HepG2 (cell line): ENCODE results near the gene SNAI3. TPM values are rescaled to one million over a fixed set of nuclear protein-coding genes. Genes with fewer than 3 reads are reported as not detected.

Experiments used
- CBX5 ChIP-seq: sonication (generic); formaldehyde crosslinking; IDR thresholded peaks from 2 replicates; pipeline ENCODE4 v1.4.0; 2020; ENCODE audit warnings: missing genetic modification reagents, borderline replicate concordance
- IRX3 ChIP-seq: sonication (generic); formaldehyde crosslinking; IDR thresholded peaks from 2 replicates; pipeline ENCODE4 v1.8.1; 2023; ENCODE audit warnings: mild to moderate bottlenecking, low read depth, missing genetic modification reagents, borderline replicate concordance
- PAX8 ChIP-seq: sonication (generic); formaldehyde crosslinking; IDR thresholded peaks from 2 replicates; pipeline ENCODE4 v1.8.0; 2022; ENCODE audit warnings: mild to moderate bottlenecking, missing genetic modification reagents, borderline replicate concordance
- ZFP90 ChIP-seq: sonication (generic); formaldehyde crosslinking; IDR thresholded peaks from 2 replicates; pipeline ENCODE4 v1.8.0; 2022; ENCODE audit warnings: missing genetic modification reagents, mild to moderate bottlenecking, inconsistent platforms, borderline replicate concordance
- ZIK1 ChIP-seq: sonication (generic); formaldehyde crosslinking; IDR thresholded peaks from 2 replicates; pipeline ENCODE4 v1.5.0; 2020; ENCODE audit warnings: mild to moderate bottlenecking, low read depth, missing genetic modification reagents, borderline replicate concordance
- ZNF615 ChIP-seq: sonication (generic); formaldehyde crosslinking; IDR thresholded peaks from 2 replicates; pipeline ENCODE4 v1.5.0; 2020; ENCODE audit warnings: mild to moderate bottlenecking, missing genetic modification reagents, borderline replicate concordance
- ZSCAN25 ChIP-seq: sonication (generic); formaldehyde crosslinking; IDR thresholded peaks from 2 replicates; pipeline ENCODE4 v1.8.0; 2022; ENCODE audit warnings: mild to moderate bottlenecking, missing genetic modification reagents
- polyA plus RNA-seq, 8 experiments: library from polyadenylated mRNA; depleted of rRNA in 3 of 8; stranded (reverse) in 7 of 8; unstranded in 1 of 8; fragments of >200 nt; fragmentation: Illumina TruSeq in 4 of 8; extraction: Trizol in 4 of 8; gene quantifications; 2 replicates each; pipeline versions ENCODE4 v1.2.1 to v1.2.3, GENCODE V29; 2011 to 2016; ENCODE audit warnings: low read depth in 4 of 8, missing spikeins in 1 of 8, mixed read lengths in 1 of 8; ENCODE audit not compliant: insufficient read depth in 1 of 8
- total RNA-seq, 5 experiments: library from RNA; depleted of rRNA; stranded (reverse); fragments of >200 nt; fragmentation: Illumina TruSeq; extraction: Trizol; gene quantifications; 2 replicates each; pipeline ENCODE4 v1.2.3, GENCODE V29; 2016; ENCODE audit warnings: low read depth in 1 of 5
- TF ChIP-seq, protein P1 (sequence below): sonication (generic); formaldehyde crosslinking; IDR thresholded peaks from 2 replicates; pipeline ENCODE4 v1.5.0; 2020; ENCODE audit warnings: mild to moderate bottlenecking, missing genetic modification reagents, borderline replicate concordance
- TF ChIP-seq, protein P2 (sequence below): sonication (generic); formaldehyde crosslinking; IDR thresholded peaks from 2 replicates; pipeline ENCODE4 v1.4.0; 2020; ENCODE audit warnings: mild to moderate bottlenecking, missing genetic modification reagents
- TF ChIP-seq, protein P3 (sequence below): sonication (generic); formaldehyde crosslinking; IDR thresholded peaks from 2 replicates; pipeline ENCODE4 v1.4.0; 2020; ENCODE audit warnings: mild to moderate bottlenecking, missing genetic modification reagents
- TF ChIP-seq, protein P4 (sequence below): sonication (generic); formaldehyde crosslinking; IDR thresholded peaks from 2 replicates; pipeline ENCODE4 v1.4.0; 2020; ENCODE audit warnings: missing genetic modification reagents; ENCODE audit errors: not compliant biosample characterization
- TF ChIP-seq, protein P5 (sequence below): sonication (generic); formaldehyde crosslinking; conservative IDR thresholded peaks from 2 replicates; pipeline ENCODE4 v1.8.0; 2022; ENCODE audit warnings: missing genetic modification reagents

SNAI3 gene
- total and polyA plus RNA-seq, 2 of the 13 experiments (the other 11 are each of a cell fraction or from before 2014, with no cell fraction given) = 0.09 to 0.18 TPM

DNA sequence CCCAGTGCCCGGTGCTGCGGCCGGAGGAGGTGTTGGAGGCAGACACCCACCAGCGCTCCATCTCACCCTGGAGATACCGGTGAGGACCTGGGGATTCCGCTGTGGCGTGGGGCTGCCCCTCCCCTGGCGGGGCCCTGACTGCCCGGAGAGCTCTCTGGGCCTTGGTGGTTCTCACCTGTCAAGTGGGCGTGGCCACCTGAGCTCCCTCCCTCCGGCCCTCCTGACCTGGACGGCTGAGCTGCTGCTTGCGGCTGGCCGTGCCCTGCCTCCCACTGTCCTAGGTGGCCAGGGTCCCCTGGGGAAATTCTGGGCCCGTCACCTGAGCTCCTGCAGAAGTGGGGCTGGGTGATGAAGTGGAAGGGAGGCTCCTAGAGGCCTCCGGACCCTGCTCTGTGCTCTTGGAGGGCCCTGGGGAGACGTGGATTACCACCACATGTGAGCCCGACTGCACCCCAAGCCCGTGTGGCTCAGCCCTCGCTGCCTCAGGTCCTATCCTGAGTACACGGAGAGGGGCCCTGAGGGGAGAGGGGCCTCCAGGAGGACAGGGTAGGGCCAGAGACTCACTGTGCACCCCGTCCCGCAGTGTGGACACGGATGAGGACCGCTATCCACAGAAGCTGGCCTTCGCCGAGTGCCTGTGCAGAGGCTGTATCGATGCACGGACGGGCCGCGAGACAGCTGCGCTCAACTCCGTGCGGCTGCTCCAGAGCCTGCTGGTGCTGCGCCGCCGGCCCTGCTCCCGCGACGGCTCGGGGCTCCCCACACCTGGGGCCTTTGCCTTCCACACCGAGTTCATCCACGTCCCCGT lies 46.9 kb downstream of the SNAI3 start (continued):
- TF ChIP-seq, protein P1, sequence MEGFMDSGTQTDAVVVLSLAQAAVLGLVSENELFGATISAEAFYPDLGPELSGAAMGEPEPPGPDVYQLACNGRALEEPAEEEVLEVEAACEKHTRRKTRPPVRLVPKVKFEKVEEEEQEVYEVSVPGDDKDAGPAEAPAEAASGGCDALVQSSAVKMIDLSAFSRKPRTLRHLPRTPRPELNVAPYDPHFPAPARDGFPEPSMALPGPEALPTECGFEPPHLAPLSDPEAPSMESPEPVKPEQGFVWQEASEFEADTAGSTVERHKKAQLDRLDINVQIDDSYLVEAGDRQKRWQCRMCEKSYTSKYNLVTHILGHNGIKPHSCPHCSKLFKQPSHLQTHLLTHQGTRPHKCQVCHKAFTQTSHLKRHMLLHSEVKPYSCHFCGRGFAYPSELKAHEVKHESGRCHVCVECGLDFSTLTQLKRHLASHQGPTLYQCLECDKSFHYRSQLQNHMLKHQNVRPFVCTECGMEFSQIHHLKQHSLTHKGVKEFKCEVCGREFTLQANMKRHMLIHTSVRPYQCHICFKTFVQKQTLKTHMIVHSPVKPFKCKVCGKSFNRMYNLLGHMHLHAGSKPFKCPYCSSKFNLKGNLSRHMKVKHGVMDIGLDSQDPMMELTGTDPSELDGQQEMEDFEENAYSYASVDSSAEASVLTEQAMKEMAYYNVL = no peak
- TF ChIP-seq ZNF615 (CRISPR knock-in tag) = no peak
- no peak for TF ChIP-seq CBX5 (CRISPR knock-in tag)
- TF ChIP-seq, protein P2, sequence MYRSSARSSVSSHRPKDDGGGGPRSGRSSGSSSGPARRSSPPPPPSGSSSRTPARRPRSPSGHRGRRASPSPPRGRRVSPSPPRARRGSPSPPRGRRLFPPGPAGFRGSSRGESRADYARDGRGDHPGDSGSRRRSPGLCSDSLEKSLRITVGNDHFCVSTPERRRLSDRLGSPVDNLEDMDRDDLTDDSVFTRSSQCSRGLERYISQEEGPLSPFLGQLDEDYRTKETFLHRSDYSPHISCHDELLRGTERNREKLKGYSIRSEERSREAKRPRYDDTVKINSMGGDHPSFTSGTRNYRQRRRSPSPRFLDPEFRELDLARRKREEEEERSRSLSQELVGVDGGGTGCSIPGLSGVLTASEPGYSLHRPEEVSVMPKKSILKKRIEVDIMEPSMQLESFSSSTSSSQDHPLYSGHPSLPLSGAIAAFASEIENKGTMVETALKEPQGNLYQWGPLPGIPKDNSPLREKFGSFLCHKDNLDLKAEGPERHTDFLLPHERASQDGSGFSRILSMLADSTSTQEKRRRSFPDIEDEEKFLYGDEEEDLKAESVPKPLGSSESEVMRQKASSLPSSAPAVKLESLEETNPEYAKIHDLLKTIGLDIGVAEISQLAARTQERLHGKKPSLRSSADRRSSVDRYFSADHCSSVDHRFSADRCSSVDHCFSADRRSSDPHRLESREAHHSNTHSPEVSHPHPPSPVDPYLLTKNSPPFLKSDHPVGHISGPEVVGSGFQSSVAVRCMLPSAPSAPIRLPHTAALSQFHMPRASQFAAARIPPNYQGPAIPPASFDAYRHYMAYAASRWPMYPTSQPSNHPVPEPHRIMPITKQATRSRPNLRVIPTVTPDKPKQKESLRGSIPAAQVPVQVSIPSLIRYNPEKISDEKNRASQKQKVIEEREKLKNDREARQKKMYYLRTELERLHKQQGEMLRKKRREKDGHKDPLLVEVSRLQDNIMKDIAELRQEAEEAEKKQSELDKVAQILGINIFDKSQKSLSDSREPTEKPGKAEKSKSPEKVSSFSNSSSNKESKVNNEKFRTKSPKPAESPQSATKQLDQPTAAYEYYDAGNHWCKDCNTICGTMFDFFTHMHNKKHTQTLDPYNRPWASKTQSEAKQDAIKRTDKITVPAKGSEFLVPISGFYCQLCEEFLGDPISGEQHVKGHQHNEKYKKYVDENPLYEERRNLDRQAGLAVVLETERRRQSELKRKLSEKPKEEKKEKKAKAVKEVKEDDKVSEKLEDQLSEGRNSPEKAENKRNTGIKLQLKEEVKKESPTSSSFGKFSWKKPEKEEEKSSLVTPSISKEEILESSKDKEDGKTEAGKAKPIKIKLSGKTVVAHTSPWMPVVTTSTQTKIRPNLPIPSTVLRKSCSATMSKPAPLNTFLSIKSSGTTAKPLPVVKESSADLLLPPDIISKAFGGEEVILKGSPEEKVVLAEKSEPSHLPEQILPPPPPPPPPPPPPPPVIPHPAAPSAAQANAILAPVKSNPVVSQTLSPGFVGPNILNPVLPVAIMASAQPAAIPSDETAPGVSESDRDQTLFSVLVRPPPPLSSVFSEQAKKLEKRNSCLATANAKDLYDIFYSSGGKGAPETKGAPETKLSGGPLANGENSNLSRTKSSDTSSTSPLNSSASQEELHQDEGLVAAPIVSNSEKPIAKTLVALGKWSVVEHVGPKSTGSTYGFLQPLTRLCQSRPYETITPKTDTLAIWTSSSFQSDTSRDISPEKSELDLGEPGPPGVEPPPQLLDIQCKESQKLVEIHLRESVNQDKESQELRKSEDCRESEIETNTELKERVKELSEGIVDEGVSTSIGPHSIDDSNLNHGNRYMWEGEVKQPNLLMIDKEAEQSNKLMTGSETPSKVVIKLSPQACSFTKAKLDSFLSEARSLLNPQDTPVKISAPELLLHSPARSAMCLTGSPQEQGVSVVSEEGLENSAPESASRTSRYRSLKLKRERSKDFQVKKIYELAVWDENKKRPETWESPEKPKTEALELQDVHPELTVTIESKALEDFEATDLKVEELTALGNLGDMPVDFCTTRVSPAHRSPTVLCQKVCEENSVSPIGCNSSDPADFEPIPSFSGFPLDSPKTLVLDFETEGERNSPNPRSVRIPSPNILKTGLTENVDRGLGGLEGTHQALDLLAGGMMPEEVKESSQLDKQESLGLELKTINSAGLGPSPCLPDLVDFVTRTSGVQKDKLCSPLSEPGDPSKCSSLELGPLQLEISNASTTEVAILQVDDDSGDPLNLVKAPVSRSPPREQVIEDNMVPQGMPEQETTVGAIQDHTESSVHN (CRISPR knock-in tag) = no peak
- TF ChIP-seq, protein P3, sequence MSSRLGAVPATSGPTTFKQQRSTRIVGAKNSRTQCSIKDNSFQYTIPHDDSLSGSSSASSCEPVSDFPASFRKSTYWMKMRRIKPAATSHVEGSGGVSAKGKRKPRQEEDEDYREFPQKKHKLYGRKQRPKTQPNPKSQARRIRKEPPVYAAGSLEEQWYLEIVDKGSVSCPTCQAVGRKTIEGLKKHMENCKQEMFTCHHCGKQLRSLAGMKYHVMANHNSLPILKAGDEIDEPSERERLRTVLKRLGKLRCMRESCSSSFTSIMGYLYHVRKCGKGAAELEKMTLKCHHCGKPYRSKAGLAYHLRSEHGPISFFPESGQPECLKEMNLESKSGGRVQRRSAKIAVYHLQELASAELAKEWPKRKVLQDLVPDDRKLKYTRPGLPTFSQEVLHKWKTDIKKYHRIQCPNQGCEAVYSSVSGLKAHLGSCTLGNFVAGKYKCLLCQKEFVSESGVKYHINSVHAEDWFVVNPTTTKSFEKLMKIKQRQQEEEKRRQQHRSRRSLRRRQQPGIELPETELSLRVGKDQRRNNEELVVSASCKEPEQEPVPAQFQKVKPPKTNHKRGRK (CRISPR knock-in tag) = no peak
- TF ChIP-seq, protein P4, sequence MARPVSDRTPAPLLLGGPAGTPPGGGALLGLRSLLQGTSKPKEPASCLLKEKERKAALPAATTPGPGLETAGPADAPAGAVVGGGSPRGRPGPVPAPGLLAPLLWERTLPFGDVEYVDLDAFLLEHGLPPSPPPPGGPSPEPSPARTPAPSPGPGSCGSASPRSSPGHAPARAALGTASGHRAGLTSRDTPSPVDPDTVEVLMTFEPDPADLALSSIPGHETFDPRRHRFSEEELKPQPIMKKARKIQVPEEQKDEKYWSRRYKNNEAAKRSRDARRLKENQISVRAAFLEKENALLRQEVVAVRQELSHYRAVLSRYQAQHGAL = no peak
- no peak for TF ChIP-seq ZSCAN25
- peak; percentile 71; the same call in 1 of the 2 replicates for TF ChIP-seq PAX8 (CRISPR knock-in tag)
- TF ChIP-seq ZFP90 (CRISPR knock-in tag) = no peak
- no peak for TF ChIP-seq IRX3
- no peak for TF ChIP-seq ZIK1 (CRISPR knock-in tag)
- TF ChIP-seq, protein P5, sequence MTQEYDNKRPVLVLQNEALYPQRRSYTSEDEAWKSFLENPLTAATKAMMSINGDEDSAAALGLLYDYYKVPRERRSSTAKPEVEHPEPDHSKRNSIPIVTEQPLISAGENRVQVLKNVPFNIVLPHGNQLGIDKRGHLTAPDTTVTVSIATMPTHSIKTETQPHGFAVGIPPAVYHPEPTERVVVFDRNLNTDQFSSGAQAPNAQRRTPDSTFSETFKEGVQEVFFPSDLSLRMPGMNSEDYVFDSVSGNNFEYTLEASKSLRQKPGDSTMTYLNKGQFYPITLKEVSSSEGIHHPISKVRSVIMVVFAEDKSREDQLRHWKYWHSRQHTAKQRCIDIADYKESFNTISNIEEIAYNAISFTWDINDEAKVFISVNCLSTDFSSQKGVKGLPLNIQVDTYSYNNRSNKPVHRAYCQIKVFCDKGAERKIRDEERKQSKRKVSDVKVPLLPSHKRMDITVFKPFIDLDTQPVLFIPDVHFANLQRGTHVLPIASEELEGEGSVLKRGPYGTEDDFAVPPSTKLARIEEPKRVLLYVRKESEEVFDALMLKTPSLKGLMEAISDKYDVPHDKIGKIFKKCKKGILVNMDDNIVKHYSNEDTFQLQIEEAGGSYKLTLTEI (CRISPR knock-in tag) = no peak
